AG09309 (cell line): Measurements from ENCODE around the gene ACTRT2.

Experiments used
- DNase-seq: peaks from one replicate; pipeline ENCODE4 v3.0.0-alpha.2; 2010; ENCODE audit warnings: low read depth
- H3K4me3 ChIP-seq: 2 replicates; pipeline ENCODE4 v1.5.1; 2011; ENCODE audit warnings: mild to moderate bottlenecking, low read depth, low read length, moderate library complexity; ENCODE audit not compliant: control insufficient read depth
- TF ChIP-seq, protein P1 (sequence below): IDR thresholded peaks from 2 replicates; pipeline ENCODE4 v1.5.1; 2011; ENCODE audit warnings: mild to moderate bottlenecking, low read depth, low read length, inconsistent platforms; ENCODE audit not compliant: insufficient read depth, control insufficient read depth; ENCODE audit errors: missing control alignments

ACTRT2 gene

DNA sequence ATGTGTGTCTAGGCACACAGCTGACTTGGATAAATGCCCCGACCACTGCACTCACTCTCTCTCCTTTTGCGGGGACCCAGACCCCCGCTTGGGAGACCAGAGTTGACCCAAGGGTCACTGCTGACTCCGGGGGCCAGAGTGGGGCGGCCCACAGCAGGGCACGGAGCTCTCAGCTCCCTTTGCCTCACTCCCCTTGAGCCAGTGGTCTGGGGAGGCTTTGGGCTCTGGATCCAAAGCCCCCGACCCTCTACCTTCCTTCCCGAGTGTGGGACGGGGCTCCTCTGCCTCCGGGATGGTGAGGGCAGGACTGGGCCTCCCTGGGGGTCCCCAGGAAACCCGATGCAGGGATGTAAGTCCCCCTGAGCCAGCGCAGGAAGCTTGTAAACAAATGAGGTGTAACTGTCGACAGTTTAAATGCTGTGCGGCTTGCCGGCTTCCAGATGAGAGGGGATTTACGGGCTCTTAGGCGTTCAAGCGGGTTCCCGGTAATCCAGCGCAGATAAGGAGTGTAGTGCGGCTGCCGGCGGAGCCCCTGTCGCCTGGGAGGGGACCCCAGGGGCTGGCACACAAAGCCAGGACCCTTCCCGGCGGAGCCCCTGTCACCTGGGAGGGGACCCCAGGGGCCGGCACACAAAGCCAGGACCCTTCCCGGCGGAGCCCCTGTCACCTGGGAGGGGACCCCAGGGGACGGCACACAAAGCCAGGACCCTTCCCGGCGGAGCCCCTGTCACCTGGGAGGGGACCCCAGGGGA, 7.4 kb downstream of the ACTRT2 start:
- DNase-seq: no peak
- TF ChIP-seq, protein P1, sequence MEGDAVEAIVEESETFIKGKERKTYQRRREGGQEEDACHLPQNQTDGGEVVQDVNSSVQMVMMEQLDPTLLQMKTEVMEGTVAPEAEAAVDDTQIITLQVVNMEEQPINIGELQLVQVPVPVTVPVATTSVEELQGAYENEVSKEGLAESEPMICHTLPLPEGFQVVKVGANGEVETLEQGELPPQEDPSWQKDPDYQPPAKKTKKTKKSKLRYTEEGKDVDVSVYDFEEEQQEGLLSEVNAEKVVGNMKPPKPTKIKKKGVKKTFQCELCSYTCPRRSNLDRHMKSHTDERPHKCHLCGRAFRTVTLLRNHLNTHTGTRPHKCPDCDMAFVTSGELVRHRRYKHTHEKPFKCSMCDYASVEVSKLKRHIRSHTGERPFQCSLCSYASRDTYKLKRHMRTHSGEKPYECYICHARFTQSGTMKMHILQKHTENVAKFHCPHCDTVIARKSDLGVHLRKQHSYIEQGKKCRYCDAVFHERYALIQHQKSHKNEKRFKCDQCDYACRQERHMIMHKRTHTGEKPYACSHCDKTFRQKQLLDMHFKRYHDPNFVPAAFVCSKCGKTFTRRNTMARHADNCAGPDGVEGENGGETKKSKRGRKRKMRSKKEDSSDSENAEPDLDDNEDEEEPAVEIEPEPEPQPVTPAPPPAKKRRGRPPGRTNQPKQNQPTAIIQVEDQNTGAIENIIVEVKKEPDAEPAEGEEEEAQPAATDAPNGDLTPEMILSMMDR: no peak
- no peak overlapping the region for H3K4me3 ChIP-seq

DNA sequence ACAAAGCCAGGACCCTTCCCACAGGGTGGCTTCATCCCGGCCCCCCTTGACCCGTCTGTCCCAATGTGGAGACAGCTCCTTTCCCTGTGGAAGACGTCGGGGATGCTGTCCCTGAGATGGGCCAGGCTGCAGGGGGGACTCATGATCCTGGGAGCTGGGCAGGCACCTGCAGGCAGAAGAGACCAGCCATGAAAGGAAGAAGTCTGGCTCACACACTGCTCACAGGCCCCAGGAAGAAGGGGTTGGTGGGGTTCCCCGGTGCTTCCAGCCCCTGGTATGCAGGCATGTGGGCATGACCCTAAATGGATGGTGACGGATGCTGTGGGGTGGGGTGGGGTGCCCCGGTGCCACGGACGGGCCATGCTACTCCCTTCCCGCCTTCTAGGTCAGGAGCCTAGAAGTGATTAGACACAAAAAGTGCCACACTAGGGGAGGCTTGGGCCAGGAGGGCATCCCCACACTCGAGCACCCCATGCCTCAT, 8.3 kb downstream of the ACTRT2 start:
- no peak overlapping the region for H3K4me3 ChIP-seq
- TF ChIP-seq, protein P1: no peak
- DNase-seq: no peak

GRCh38 chr1:3029991-3030662, 8.9 kb downstream of the ACTRT2 start:
- no peak overlapping the region for H3K4me3 ChIP-seq
- TF ChIP-seq, protein P1: no peak
- DNase-seq: no peak

DNA sequence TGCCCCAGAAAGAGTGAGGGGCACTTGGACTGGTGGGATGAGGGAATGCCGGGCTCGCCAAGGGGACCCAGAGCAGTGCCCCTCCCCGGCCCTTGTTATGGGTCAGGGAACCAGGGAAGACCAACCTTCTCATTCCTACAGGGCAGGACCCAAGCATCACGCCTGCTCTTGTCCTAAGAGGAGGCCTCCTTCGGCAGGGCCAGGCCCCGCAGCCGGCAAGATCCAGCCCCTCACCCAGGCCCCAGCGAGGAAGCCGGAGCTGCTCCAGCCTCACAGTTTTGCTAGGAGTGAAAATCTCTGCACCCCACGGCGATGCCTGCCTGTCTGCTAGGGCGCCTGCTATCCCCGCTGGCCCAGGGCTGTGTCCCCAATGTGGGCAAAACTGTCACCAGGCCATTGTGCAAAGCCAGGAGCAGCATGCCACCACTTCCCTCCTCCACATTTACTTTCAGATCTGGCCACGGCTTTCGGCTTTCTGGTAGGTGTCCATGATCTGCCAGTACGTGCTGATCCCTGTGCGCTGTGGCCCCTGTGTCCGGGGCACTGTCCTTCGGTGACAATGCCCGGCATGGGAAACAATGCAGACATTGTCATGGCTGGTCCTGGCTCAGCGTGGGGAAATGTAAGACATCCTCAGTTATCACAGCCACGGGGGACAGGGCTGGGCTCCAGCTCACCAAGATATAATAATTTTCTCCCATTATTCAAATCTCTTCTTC, 9.6 kb downstream of the ACTRT2 start:
- TF ChIP-seq, protein P1: no peak
- H3K4me3 ChIP-seq: no peak overlapping the region
- no peak for DNase-seq

- no peak overlapping the region for H3K4me3 ChIP-seq
- TF ChIP-seq, protein P1: no peak
- DNase-seq: no peak
These were observed 10.3 kb downstream of the ACTRT2 start for GRCh38 chr1:3031401-3032221.
